OCI-LY7 (cell line): ENCODE measurements around the gene FAAP100. TPM values are rescaled to one million over a fixed set of nuclear protein-coding genes. Genes with fewer than 3 reads are reported as not detected.

ENCODE experiments used
- BruUV-seq: library from RNA; stranded (reverse); fragments of 400-500 nt; replicated peaks from 2 replicates; lab custom pipeline; 2021; lab: Mats Ljungman, UMichigan
- CTCF ChIA-PET: fragments of 300-600 bp; sonication (Branson Sonifier 250); formaldehyde crosslinking; loops from one replicate; lab custom pipeline; 2022; ENCODE audit warnings: antibody characterized with exemption; ENCODE audit not compliant: unreplicated experiment; lab: Charles Lee
- POLR2A ChIA-PET: fragments of 300-600 bp; sonication (Branson Sonifier 250); formaldehyde crosslinking; loops from one replicate; lab custom pipeline; 2022; ENCODE audit warnings: antibody characterized with exemption; lab: Charles Lee
- DNase-seq: peaks from one replicate; pipeline ENCODE4 v3.0.0-alpha.2; 2015; ENCODE audit warnings: low spot score
- H2AFZ ChIP-seq: fragments of 200-600 bp; sonication (generic), shearing (Covaris generic); 2 replicates; pipeline ENCODE4 v1.6.1; 2014; ENCODE audit warnings: mild to moderate bottlenecking, antibody characterized with exemption, low read length, moderate library complexity
- H3K27ac ChIP-seq: fragments of 200-600 bp; sonication (generic); 2 replicates; pipeline ENCODE4 v1.5.1; 2014; ENCODE audit warnings: mixed run types, low read depth, mild to moderate bottlenecking, moderate library complexity, low read length, inconsistent platforms; ENCODE audit not compliant: poor library complexity, severe bottlenecking
- H3K36me3 ChIP-seq: fragments of 200-600 bp; sonication (generic); 2 replicates; pipeline ENCODE4 v1.6.1; 2014; ENCODE audit warnings: mild to moderate bottlenecking, antibody characterized with exemption, low read length, moderate library complexity, mixed read lengths; ENCODE audit not compliant: insufficient read depth
- H3K4me1 ChIP-seq: fragments of 200-600 bp; sonication (generic); 2 replicates; pipeline ENCODE4 v1.5.1; 2014; ENCODE audit warnings: mild to moderate bottlenecking, low read length; ENCODE audit not compliant: insufficient read depth, poor library complexity, severe bottlenecking
- H3K4me2 ChIP-seq: fragments of 200-600 bp; sonication (generic); 2 replicates; pipeline ENCODE4 v1.6.1; 2014; ENCODE audit warnings: mild to moderate bottlenecking, low read length
- H3K4me3 ChIP-seq: fragments of 200-600 bp; sonication (generic); 2 replicates; pipeline ENCODE4 v1.5.1; 2014; ENCODE audit warnings: mild to moderate bottlenecking, low read depth, low read length; ENCODE audit not compliant: poor library complexity, severe bottlenecking
- H3K79me2 ChIP-seq: fragments of 200-600 bp; sonication (generic); 2 replicates; pipeline ENCODE4 v1.6.1; 2016; ENCODE audit warnings: low read depth, mild to moderate bottlenecking, low read length, moderate library complexity, mixed read lengths; ENCODE audit not compliant: insufficient read depth
- H3K9me2 ChIP-seq: fragments of 200-600 bp; sonication (generic); 2 replicates; pipeline ENCODE4 v1.6.1; 2016; ENCODE audit warnings: mild to moderate bottlenecking, low read length, mixed read lengths; ENCODE audit not compliant: insufficient read depth
- H3K9me3 ChIP-seq: fragments of 200-600 bp; sonication (generic); 2 replicates; pipeline ENCODE4 v1.6.1; 2014; ENCODE audit warnings: mild to moderate bottlenecking, mixed run types, low read length, mixed read lengths
- H4K20me1 ChIP-seq: fragments of 200-600 bp; sonication (generic); 2 replicates; pipeline ENCODE4 v1.6.1; 2014; ENCODE audit warnings: mild to moderate bottlenecking, antibody characterized with exemption, low read length, moderate library complexity, mixed read lengths; ENCODE audit not compliant: insufficient read depth
- EZH2phosphoT487 ChIP-seq: fragments of 200-600 bp; sonication (generic); IDR thresholded peaks from 2 replicates; pipeline ENCODE4 v1.6.1; 2018; ENCODE audit warnings: low read depth, borderline replicate concordance, mild to moderate bottlenecking, mixed run types, antibody characterized with exemption, low read length, moderate library complexity, mixed read lengths
- intact Hi-C: fragments of 100-400 bp; cut with micrococcal nuclease; formaldehyde crosslinking; loops from one replicate; pipeline ENCODE4 v1.10.0; 2022; ENCODE audit not compliant: unreplicated experiment
- total RNA-seq, 2 experiments: library from RNA; depleted of rRNA in 1 of 2; stranded (reverse); fragments of >200 nt in 1 of 2; shearing (Covaris generic) in 1 of 2; gene quantifications; 2 replicates each; pipeline ENCODE4 v1.2.3, GENCODE V29; 2014 to 2022
- TF ChIP-seq, protein P1 (sequence below): fragments of 200-600 bp; sonication (generic); conservative IDR thresholded peaks from 2 replicates; pipeline ENCODE4 v1.5.1; 2014; ENCODE audit warnings: mild to moderate bottlenecking, antibody characterized with exemption, low read length, moderate library complexity, mixed read lengths

The FAAP100 gene
- total RNA-seq, 2 experiments from 2014 or later, result 65.2 to 74.2 TPM

- DNase-seq, result no peak
- Histone ChIP-seq H3K27ac (no peak overlapping the region), H3K9me3 (no peaks in the 10 kb centered on the region), H3K4me1 (no peaks in the 10 kb centered on the region), H2AFZ (no peak overlapping the region), H3K79me2 (no peaks in the 10 kb centered on the region), H4K20me1 (no peaks in the 10 kb centered on the region), H3K4me2 (no peak overlapping the region), H3K4me3 (no peak overlapping the region), H3K36me3 (peaks cover 79% of the 10 kb centered on the region), H3K9me2 (no peaks in the 10 kb centered on the region)
- TF ChIP-seq, protein P1, sequence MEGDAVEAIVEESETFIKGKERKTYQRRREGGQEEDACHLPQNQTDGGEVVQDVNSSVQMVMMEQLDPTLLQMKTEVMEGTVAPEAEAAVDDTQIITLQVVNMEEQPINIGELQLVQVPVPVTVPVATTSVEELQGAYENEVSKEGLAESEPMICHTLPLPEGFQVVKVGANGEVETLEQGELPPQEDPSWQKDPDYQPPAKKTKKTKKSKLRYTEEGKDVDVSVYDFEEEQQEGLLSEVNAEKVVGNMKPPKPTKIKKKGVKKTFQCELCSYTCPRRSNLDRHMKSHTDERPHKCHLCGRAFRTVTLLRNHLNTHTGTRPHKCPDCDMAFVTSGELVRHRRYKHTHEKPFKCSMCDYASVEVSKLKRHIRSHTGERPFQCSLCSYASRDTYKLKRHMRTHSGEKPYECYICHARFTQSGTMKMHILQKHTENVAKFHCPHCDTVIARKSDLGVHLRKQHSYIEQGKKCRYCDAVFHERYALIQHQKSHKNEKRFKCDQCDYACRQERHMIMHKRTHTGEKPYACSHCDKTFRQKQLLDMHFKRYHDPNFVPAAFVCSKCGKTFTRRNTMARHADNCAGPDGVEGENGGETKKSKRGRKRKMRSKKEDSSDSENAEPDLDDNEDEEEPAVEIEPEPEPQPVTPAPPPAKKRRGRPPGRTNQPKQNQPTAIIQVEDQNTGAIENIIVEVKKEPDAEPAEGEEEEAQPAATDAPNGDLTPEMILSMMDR, result no peak
- TF ChIP-seq EZH2phosphoT487, result no peak
- intact Hi-C loops, result no loop called here
- no TSS peak for BruUV-seq
- ChIA-PET CTCF (no interaction called here), POLR2A (no interaction called here)
These were observed 6.8 kb downstream of the FAAP100 start for GRCh38 chr17:81545160-81545949.

DNA sequence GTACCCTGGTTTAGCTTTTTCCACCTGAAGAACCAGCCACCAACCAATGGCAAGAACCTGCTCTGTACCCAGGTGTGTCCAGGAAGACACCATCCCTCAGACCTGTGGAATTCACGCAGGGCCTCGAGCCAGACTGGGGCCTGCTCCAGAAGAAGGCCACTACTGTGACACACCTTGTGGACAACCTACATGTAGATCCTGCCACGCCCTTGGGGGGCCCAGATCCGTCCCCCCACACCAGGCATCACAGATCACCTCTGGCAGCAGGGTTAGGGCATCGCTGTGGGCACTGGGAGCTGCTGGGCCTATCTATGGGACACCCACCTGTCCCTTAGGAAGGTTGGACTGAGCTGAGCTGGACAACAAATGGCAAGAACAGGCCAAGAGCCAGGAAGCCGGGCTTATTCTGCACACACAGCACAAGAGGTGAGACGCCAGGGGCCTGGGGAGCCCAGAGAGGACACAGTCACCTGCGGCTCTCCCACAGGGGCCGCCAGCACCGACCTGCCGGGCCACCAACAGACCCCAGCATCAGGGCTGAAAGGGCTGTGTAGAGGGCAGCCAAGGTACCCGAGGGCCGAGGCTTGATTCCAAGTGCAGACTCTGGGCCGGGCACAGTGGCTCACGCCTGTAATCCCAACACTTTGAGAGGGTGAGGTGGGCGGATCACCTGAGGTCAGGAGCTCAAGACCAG lies 7.7 kb downstream of the FAAP100 start:
- no peaks in the 10 kb centered on the region for H4K20me1 ChIP-seq
- H3K27ac ChIP-seq, result no peak overlapping the region
- H3K9me2 ChIP-seq, result no peaks in the 10 kb centered on the region
- no peak for TF ChIP-seq EZH2phosphoT487
- TF ChIP-seq, protein P1, result no peak
- no peak for DNase-seq
- H3K36me3 ChIP-seq, result peaks cover 79% of the 10 kb centered on the region
- H3K4me1 ChIP-seq, result no peaks in the 10 kb centered on the region
- ChIA-PET CTCF (interaction anchor here (0.6 kb wide), 1 partner anchor 27 kb away, joined by 3 read pairs; no protein-coding TSS in a partner anchor), POLR2A (interaction anchor here (0.6 to 1.1 kb wide), 2 partner anchors 10 to 109 kb away, joined by 3 read pairs; no protein-coding TSS in a partner anchor)
- intact Hi-C loops, result no loop called here
- no peak overlapping the region for H3K4me3 ChIP-seq
- no peaks in the 10 kb centered on the region for H3K9me3 ChIP-seq
- H3K79me2 ChIP-seq, result no peaks in the 10 kb centered on the region
- H2AFZ ChIP-seq, result no peak overlapping the region
- no TSS peak for BruUV-seq
- H3K4me2 ChIP-seq, result no peak overlapping the region
